ENCODE data around the gene DLG2.

DNA sequence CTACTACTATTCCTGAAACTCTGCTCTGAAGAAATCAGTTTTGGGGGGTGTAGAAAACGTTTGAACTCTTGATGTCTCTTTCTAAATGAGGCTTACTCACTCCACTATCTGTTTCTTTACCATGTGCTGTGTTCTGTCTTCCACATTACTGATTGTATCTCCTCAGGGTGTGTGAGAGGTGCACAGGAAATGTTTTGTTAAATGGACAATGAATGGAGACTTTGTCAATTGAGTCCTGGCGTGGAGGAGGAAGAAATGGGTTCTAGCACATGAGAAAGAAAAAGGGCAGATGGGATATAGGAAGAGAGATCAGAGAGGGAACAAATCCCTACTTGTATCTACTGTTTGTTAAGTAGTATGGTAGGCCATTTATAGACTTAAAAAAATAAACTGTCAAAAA lies 1763.9 kb downstream of the DLG2 start:
- TF ChIP-seq, protein P1, sequence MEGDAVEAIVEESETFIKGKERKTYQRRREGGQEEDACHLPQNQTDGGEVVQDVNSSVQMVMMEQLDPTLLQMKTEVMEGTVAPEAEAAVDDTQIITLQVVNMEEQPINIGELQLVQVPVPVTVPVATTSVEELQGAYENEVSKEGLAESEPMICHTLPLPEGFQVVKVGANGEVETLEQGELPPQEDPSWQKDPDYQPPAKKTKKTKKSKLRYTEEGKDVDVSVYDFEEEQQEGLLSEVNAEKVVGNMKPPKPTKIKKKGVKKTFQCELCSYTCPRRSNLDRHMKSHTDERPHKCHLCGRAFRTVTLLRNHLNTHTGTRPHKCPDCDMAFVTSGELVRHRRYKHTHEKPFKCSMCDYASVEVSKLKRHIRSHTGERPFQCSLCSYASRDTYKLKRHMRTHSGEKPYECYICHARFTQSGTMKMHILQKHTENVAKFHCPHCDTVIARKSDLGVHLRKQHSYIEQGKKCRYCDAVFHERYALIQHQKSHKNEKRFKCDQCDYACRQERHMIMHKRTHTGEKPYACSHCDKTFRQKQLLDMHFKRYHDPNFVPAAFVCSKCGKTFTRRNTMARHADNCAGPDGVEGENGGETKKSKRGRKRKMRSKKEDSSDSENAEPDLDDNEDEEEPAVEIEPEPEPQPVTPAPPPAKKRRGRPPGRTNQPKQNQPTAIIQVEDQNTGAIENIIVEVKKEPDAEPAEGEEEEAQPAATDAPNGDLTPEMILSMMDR (IDR thresholded peaks at IDR 0.05): no peak
- no peak for TF ChIP-seq EP300 (IDR thresholded peaks at IDR 0.05)
- no peak for TF ChIP-seq POLR2AphosphoS5 (IDR thresholded peaks at IDR 0.05)
- TF ChIP-seq POLR2A (IDR thresholded peaks at IDR 0.05): no peak
